ENCODE measurements around the gene ARID1A.

The ARID1A gene

DNA sequence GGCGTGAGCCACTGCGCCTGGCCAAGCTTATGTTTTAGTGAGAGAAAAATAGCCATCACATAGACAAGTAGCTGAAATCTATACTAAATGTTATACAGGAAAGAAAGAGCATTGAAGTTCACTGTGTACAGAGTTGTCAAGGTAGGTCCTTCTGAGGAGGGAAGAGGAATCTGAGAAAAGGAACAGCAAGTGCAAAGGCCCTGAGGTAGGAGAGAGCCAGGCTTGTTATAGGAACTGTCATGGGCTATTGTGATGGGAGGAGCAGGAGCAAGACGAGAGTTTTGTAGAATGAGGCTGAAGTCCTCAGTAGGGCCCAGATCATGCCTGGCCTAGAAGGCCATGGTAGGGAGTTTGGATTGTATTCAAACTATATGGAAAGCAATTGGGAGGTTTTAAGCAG is 135.2 kb downstream of the ARID1A start:
- no peak for DNase-seq
